Neural crest cell (in vitro differentiated cells): Measurements from ENCODE around the gene ZNF653. TPM values are rescaled to one million over a fixed set of nuclear protein-coding genes. Genes with fewer than 3 reads are reported as not detected.

Experiments used
- DNase-seq: peaks from one replicate; pipeline ENCODE4 v3.0.0; 2021; ENCODE audit warnings: low read depth, mixed read lengths, low spot score
- H3K27ac Mint-ChIP-seq: one replicate; pipeline ENCODE4 v1.8.0; 2021; ENCODE audit warnings: mild to moderate bottlenecking, mixed read lengths; ENCODE audit not compliant: unreplicated experiment
- H3K27me3 Mint-ChIP-seq: 2 replicates; pipeline ENCODE4 v1.8.0; 2021; ENCODE audit warnings: low read depth, mild to moderate bottlenecking, mixed read lengths
- H3K36me3 Mint-ChIP-seq: 2 replicates; pipeline ENCODE4 v1.8.0; 2021; ENCODE audit warnings: low read depth, mild to moderate bottlenecking, mixed read lengths
- H3K4me1 Mint-ChIP-seq: 2 replicates; pipeline ENCODE4 v1.8.0; 2021; ENCODE audit warnings: mixed read lengths
- H3K4me3 Mint-ChIP-seq: one replicate; pipeline ENCODE4 v1.8.0; 2021; ENCODE audit warnings: mild to moderate bottlenecking, mixed read lengths
- H3K9me3 Mint-ChIP-seq: 2 replicates; pipeline ENCODE4 v1.8.0; 2021; ENCODE audit warnings: mixed read lengths
- CTCF ChIP-seq: fragments of 200-600 bp; sonication (generic); conservative IDR thresholded peaks from 2 replicates; pipeline ENCODE4 v1.5.0; 2021; ENCODE audit warnings: antibody characterized with exemption, mild to moderate bottlenecking
- total RNA-seq: library from RNA; stranded (reverse); gene quantifications from 2 replicates; pipeline ENCODE4 v1.2.1, GENCODE V29; 2021

ZNF653 gene
- total RNA-seq, 1 donor from 2014 or later = 19.0 TPM

DNA sequence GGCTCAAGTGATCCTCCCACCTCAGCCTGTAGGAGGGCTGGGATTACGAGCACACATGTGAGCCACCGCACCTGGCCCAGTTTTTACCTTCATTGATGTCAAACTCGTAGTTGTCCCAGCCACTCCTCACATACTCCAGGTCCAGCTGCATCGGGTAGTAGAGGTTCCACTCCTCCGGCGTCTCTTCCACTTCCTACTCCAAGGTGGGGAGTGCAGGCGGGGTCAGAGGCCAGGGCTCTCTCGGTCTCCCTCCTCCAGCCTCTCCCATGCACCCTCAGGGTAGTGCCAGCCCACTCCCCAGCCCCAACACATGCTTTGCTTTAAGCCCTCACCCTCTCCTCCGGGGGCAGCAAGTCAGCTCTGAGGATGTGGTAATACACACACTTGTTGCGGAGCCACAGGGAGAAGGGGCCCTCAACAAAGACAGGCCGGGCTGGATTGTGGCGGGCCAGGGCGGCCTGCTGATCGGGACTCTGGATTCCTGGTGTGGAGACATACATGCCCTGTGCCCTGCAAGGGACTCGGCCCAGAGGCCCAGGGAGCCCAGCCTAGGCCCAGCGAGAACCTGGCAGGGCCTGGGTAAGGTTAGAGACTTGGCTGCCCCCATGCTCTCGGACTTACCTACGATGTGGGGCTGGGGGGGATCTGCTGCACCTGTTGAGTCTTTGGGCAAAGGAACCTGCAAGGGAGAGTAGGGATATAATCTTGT is 1.9 kb upstream of the ZNF653 start:
- peak overlapping the region; percentile 70 for H3K4me3 Mint-ChIP-seq
- H3K27ac Mint-ChIP-seq = no peak overlapping the region
- no peak for DNase-seq
- no peaks in the 10 kb centered on the region for H3K9me3 Mint-ChIP-seq
- H3K4me1 Mint-ChIP-seq = peaks cover 19% of the 10 kb centered on the region
- peaks cover 2% of the 10 kb centered on the region for H3K36me3 Mint-ChIP-seq
- peaks cover 4% of the 10 kb centered on the region for H3K27me3 Mint-ChIP-seq
- no peak for TF ChIP-seq CTCF

DNA sequence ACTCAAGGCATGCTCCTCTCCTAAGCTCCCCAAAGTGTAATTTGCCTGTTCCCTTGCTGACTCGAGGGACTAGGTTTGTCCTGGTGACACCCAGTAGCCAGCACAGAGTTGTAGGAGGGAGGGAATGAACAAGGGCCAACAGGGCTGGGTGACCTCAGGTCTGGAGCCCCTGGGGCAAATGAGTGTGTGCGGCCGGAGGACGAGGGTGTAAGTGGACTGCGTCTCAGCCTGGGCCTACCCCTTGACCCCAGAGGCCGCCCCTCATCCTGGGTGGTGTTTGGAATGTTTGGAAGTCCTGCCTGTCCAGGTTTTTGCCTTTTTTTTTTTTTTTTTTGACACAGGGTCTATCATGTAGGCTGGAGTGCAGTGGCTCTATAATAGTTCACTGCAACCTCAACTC is 1.3 kb upstream of the ZNF653 start:
- Mint-ChIP-seq H3K36me3 (peaks cover 2% of the 10 kb centered on the region), H3K9me3 (no peaks in the 10 kb centered on the region), H3K4me3 (peak overlapping the region; percentile 70), H3K4me1 (peaks cover 19% of the 10 kb centered on the region), H3K27ac (no peak overlapping the region), H3K27me3 (peaks cover 4% of the 10 kb centered on the region)
- no peak for DNase-seq
- no peak for TF ChIP-seq CTCF

GRCh38 chr19:11506101-11506555 is 489 bp upstream of the ZNF653 start:
- DNase-seq = no peak
- H3K4me3 Mint-ChIP-seq = peak overlapping the region; percentile 96
- H3K9me3 Mint-ChIP-seq = no peaks in the 10 kb centered on the region
- peak overlapping the region; percentile 96 for H3K27ac Mint-ChIP-seq
- H3K4me1 Mint-ChIP-seq = peaks cover 19% of the 10 kb centered on the region
- peaks cover 1% of the 10 kb centered on the region for H3K36me3 Mint-ChIP-seq
- peaks cover 4% of the 10 kb centered on the region for H3K27me3 Mint-ChIP-seq
- TF ChIP-seq CTCF = no peak

DNA sequence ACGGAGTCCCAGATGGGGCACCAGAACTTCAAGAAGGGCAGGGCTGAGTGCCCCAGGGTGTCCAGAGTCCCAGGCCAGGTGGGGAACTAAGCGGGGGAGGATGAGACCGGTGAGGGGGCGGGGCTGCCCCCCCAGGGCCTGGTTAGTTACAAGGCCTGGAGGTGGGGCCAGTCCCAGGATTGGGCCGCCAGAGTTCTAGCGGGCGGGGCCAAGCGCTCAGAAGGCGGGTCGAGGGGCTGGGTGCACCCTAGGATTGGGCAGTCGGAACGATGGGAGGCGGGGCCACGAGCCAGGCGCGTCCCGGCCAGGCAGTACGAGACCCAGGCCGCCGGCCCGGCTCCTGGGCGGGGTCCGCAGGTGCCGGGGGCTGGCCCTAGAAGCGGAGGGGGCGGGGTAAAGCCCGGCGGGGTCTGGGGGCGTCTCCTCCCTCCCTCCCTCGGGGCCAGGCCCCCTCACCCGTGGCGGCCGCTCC is 571 bp downstream of the ZNF653 start:
- DNase-seq = peak; percentile 85
- peaks cover 4% of the 10 kb centered on the region for H3K27me3 Mint-ChIP-seq
- H3K9me3 Mint-ChIP-seq = no peaks in the 10 kb centered on the region
- H3K27ac Mint-ChIP-seq = peak overlapping the region; percentile 46
- no peak for TF ChIP-seq CTCF
- no peaks in the 10 kb centered on the region for H3K36me3 Mint-ChIP-seq
- peaks cover 19% of the 10 kb centered on the region for H3K4me1 Mint-ChIP-seq
- H3K4me3 Mint-ChIP-seq = peak overlapping the region; percentile 88

- H3K9me3 Mint-ChIP-seq = no peaks in the 10 kb centered on the region
- DNase-seq = no peak
- peak overlapping the region; percentile 88 for H3K4me3 Mint-ChIP-seq
- peak overlapping the region; percentile 46 for H3K27ac Mint-ChIP-seq
- no peak for TF ChIP-seq CTCF
- no peaks in the 10 kb centered on the region for H3K36me3 Mint-ChIP-seq
- H3K27me3 Mint-ChIP-seq = peaks cover 4% of the 10 kb centered on the region
- H3K4me1 Mint-ChIP-seq = peaks cover 19% of the 10 kb centered on the region
Observed at GRCh38 chr19:11504502-11505031, 1.1 kb downstream of the ZNF653 start.
